OCI-LY3 (cell line): ENCODE data around the gene OR4D6.

Experiments
- H2AFZ ChIP-seq: fragments of 200-600, 300-600 bp; shearing (Covaris generic); 2 replicates; pipeline ENCODE4 v1.6.0; 2014; ENCODE audit warnings: antibody characterized with exemption, low read depth, low read length
- H3K27ac ChIP-seq: fragments of 200-600, 300-600 bp; sonication (generic); 2 replicates; pipeline ENCODE4 v1.5.1; 2014; ENCODE audit warnings: mild to moderate bottlenecking, low read length, moderate library complexity, mixed read lengths
- H3K27me3 ChIP-seq: fragments of 200-600, 300-600 bp; sonication (generic); 2 replicates; pipeline ENCODE4 v1.6.1; 2014; ENCODE audit warnings: low read depth, low read length, mixed read lengths
- H3K36me3 ChIP-seq: fragments of 200-600, 300-600 bp; sonication (generic); replicated peaks from 2 replicates; pipeline ENCODE3; 2014; ENCODE audit warnings: low read depth, low read length, mixed read lengths
- H3K4me1 ChIP-seq: fragments of 300-600, 200-600 bp; sonication (generic); 2 replicates; pipeline ENCODE4 v1.6.1; 2014; ENCODE audit warnings: low read length, mixed read lengths
- H3K4me2 ChIP-seq: fragments of 200-600, 300-600 bp; sonication (generic); 2 replicates; pipeline ENCODE4 v1.6.1; 2014; ENCODE audit warnings: low read length, mixed read lengths
- H3K4me3 ChIP-seq: fragments of 300-600, 200-600 bp; sonication (generic); 2 replicates; pipeline ENCODE4 v1.5.1; 2014; ENCODE audit warnings: antibody characterized with exemption, mild to moderate bottlenecking, low read length, moderate library complexity
- H3K79me2 ChIP-seq: fragments of 300-600, 200-600 bp; shearing (Covaris generic); 2 replicates; pipeline ENCODE4 v1.6.1; 2014; ENCODE audit warnings: mild to moderate bottlenecking, low read length, mixed read lengths
- H3K9ac ChIP-seq: fragments of 300-600, 200-600 bp; shearing (Covaris generic); 2 replicates; pipeline ENCODE4 v1.6.0; 2014; ENCODE audit warnings: mild to moderate bottlenecking, low read length, moderate library complexity
- H3K9me3 ChIP-seq: fragments of 200-600, 300-600 bp; shearing (Covaris generic); 2 replicates; pipeline ENCODE4 v1.6.1; 2014; ENCODE audit warnings: low read length, mixed read lengths; ENCODE audit not compliant: insufficient read depth
- H4K20me1 ChIP-seq: fragments of 200-600, 300-600 bp; sonication (generic); 2 replicates; pipeline ENCODE4 v1.6.1; 2016; ENCODE audit warnings: low read length, mixed read lengths; ENCODE audit not compliant: insufficient read depth
- CTCF ChIP-seq: fragments of 200-600, 300-600 bp; sonication (generic); IDR thresholded peaks from 2 replicates; pipeline ENCODE4 v1.5.1; 2014; ENCODE audit warnings: antibody characterized with exemption, low read length, low read depth
- EZH2phosphoT487 ChIP-seq: fragments of 200-600 bp; shearing (Covaris generic); IDR thresholded peaks from 2 replicates; pipeline ENCODE4 v1.6.1; 2018; ENCODE audit warnings: antibody characterized with exemption, mixed run types, low read depth

The OR4D6 gene

GRCh38 chr11:59501931-59502330 is 45.2 kb downstream of the OR4D6 start:
- H3K27ac ChIP-seq = no peak overlapping the region
- no peaks in the 10 kb centered on the region for H3K79me2 ChIP-seq
- TF ChIP-seq EZH2phosphoT487 (no peak), CTCF (no peak)
- H3K9ac ChIP-seq = no peak overlapping the region
- H3K4me2 ChIP-seq = no peak overlapping the region
- H3K4me3 ChIP-seq = no peak overlapping the region
- H3K9me3 ChIP-seq = no peaks in the 10 kb centered on the region
- no peaks in the 10 kb centered on the region for H4K20me1 ChIP-seq
- H2AFZ ChIP-seq = no peak overlapping the region
- no peaks in the 10 kb centered on the region for H3K27me3 ChIP-seq
- H3K36me3 ChIP-seq = no peaks in the 10 kb centered on the region
- H3K4me1 ChIP-seq = no peaks in the 10 kb centered on the region

- Histone ChIP-seq H3K4me3 (no peak within 1 kb of the TSS), H3K9me3 (no peaks in the 10 kb centered on the region), H4K20me1 (no peaks in the 10 kb centered on the region), H3K36me3 (no peaks in the 10 kb centered on the region), H3K79me2 (no peaks in the 10 kb centered on the region), H3K27me3 (no peaks in the 10 kb centered on the region), H3K27ac (no peak within 1 kb of the TSS), H3K4me1 (no peaks in the 10 kb centered on the region), H3K4me2 (no peak within 1 kb of the TSS), H3K9ac (no peak within 1 kb of the TSS), H2AFZ (no peak within 1 kb of the TSS)
- TF ChIP-seq CTCF = no peak
- TF ChIP-seq EZH2phosphoT487 = no peak
Observed at GRCh38 chr11:59503276-59503675, 46.5 kb downstream of the OR4D6 start, which contains the start of gene OR4D11. OR4D11 (plus strand) TSS chr11:59503576; CDS start chr11:59503576, 0 bp downstream.
